GM12874 (cell line): ENCODE data around the gene PDE6B.

Source experiments
- TF ChIP-seq, protein P1 (sequence below): IDR thresholded peaks from 2 replicates; pipeline ENCODE4 v1.5.1; 2011; ENCODE audit warnings: low read depth, mild to moderate bottlenecking, control low read depth, low read length, moderate library complexity; ENCODE audit not compliant: insufficient read depth

The PDE6B gene

DNA sequence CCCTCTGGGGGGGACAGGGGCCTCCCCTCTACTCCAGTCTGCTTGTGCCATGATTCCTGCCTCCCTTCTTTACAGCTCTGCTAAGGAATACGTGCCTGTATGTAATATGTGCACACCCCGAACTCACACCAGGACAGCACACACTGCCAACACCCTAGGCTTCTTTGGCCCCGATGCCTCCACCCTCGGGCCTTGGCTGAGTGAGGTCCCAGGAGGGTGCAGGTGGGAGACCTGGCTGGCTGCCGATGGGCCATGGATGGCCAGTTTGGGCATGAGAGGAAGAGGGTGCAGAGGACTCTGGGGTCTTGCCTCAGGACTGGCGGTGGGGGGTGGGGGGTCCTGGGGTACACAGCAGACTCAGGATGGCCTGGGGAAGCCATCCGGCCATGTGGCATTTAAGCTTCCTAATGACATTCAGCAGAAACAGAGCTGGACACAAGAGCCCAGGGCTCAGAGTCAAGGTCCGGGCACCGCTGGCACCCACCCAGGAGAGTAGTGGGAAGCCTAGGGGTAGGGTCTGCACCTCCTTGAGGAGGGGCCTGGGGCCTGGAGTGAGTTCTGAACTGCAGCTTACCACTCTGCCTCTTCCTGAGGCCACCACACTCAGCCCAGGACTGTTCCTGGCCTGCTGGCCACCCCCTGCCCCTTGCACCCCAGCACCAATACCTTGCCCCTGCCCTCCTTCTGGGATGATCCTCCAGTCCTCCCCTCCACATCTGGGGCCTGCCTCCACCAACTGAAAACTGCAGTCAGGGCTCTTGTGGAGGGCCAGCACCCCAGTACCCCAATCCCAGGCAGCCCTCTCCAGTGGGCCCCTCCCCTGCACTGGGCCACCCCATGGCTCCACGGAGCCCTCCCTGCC is 78.2 kb downstream of the PDE6B start:
- TF ChIP-seq, protein P1, sequence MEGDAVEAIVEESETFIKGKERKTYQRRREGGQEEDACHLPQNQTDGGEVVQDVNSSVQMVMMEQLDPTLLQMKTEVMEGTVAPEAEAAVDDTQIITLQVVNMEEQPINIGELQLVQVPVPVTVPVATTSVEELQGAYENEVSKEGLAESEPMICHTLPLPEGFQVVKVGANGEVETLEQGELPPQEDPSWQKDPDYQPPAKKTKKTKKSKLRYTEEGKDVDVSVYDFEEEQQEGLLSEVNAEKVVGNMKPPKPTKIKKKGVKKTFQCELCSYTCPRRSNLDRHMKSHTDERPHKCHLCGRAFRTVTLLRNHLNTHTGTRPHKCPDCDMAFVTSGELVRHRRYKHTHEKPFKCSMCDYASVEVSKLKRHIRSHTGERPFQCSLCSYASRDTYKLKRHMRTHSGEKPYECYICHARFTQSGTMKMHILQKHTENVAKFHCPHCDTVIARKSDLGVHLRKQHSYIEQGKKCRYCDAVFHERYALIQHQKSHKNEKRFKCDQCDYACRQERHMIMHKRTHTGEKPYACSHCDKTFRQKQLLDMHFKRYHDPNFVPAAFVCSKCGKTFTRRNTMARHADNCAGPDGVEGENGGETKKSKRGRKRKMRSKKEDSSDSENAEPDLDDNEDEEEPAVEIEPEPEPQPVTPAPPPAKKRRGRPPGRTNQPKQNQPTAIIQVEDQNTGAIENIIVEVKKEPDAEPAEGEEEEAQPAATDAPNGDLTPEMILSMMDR: no peak

DNA sequence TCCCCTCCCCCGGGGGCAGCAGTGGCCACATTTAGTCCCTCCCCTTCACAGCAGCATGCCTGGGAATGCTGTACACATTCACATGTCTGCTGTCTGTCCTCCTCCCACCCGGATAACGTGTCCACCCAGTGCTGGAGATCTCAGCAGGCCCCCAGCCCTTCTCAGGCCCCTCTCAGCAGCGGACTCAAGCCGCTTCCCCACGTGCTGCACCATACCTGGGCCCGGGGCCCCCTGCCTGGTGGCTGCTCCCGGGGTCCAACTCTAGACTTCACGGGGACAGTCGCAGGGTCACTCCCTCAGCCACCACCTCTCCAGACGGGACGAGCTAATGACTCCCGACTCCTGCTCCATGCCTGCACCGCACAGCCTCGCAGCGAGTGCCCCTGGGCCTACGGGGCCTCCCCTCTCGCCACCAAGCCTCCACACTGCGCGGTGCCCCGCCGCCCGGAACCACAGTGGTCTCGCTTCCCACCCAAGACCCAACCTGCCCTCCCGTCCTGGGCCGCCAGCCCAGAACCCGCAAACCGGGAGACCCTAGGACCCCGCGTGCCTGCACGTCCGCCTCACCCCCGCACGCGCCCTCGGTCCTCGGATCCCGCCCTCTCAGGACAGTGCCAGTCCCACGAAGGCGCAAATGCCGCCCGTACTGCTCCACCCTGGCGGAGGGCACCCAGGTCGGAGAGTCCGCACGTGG is 79.0 kb downstream of the PDE6B start:
- TF ChIP-seq, protein P1: no peak

DNA sequence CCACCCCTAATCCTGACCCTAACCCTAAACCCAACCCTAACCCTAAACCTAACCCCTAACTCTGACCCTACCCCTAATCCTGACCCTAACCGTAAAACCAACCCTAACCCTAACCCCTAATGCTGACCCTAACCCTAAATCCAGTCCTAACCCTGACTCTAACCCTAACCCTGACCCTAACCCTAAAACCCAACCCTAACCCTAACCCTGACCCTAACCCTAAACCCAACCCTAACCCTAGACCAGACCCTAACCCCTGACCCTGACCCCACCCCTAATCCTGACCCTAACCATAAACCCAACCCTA is 79.6 kb downstream of the PDE6B start:
- TF ChIP-seq, protein P1: no peak

DNA sequence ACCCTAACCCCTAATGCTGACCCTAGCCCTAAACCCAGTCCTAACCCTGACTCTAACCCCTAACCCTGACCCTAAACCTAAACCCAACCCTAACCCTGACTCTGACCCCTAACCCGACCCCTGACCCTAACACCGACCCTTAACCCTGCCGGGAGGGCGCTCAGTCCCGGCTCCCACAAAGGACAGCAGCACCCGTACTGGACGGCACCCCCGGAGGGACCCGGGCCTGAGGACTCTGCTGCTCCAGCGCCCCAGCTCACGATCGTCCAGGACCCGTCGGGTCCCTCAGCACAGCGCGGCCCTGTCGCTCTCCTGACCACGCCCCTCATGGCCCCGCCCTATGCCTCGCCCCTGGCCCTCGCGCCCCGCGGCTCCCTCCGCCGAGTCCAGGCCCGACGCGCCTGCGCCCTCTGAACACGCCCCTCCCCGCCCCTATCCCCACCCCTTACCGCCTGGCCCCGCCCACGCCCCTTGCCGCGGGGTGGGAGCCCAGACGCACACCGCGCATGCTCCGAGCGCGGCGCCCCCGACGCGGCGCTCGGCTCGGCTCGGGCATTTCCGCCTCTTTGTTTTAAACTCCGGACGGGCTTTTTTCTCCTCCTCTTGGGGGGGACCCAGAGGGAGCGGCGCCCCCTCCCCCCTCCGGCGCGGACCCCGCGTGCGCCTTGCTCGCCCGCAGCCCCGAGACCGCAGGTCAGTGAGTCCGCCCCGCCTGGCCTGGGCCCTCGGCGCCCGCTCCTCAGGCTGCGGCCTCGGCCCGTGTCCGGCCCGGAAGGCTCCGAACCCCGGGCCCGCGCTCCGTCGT is 80.1 kb downstream of the PDE6B start, which contains the start of gene PCGF3:
Gene PCGF3, plus strand, starts transcription at position 555 of the 805 bp plus-strand sequence. CDS start 27,849 bp downstream, outside the sequence.
- TF ChIP-seq, protein P1: no peak

DNA sequence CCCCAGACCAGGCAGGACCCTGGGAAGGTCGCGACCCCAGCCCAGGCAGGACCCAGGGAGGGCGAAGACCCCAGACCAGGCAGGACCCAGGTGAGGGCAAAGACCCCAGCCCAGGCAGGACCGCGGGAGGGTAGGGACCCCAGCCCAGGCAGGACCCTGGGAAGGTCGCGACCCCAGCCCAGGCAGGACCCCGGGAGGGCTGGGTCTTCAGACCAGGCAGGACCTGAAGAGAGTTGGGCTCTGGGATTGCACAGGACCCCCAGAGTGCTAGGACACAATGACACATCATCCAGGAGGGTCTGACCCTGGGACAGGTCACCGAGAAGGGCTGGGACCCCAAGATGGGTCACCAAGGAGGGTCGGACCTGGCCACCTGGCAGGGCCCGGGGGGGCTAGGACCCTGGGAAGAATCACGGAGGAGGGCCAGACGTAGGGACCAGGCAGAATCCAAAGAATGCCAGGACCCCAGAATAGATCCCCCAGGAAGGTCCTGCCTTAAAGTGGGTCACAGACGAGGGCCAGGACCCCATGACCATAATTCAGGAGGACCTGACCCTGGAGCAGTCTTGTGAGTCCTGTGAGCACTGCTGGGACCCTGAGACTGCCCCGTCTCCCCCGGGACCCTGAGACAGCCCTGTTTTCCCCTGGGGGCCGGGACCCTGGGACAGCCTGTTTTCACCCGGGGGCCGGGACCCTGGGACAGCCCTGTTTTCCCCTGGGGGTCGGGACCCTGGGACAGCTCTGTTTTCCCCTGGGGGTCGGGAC is 81.6 kb downstream of the PDE6B start:
- TF ChIP-seq, protein P1: no peak

DNA sequence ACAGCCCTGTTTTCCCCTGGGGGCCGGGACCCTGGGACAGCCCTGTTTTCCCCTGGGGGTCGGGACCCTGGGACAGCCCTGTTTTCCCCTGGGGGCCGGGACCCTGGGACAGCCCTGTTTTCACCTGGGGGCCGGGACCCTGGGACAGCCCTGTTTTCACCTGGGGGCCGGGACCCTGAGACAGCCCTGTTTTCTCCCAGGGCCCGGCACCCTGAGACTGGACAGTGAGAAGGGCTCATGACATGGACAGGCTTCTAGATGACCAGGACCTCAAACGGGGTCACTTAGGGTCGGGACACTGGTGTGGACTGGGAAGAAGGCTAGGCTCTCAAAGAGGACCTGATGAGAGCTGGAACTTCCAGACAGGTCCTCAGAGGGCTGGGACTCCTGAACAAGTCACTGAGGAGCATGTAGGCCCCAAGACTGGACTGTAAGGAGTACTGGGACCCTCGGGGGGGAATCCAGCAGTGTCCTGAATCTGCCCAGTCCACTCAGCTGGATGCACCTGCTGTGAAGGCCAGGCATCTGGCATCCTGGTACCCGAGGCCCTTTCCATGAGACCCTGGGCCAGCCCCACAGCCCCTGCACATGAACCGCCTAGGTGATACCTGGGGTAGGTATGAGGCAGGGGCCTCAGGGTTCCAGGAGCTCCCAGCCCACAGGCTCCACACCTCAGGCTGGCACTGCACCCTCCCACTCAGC is 82.7 kb downstream of the PDE6B start:
- TF ChIP-seq, protein P1: no peak
